Vagina (tissue), 2 donors: ENCODE measurements around the gene PRSS21. TPM values are rescaled to one million over a fixed set of nuclear protein-coding genes. Genes with fewer than 3 reads are reported as not detected.

Experiments
- DNase-seq, 2 donors: peaks; one replicate each; pipeline ENCODE4 v3.0.0-alpha.2; 2017; ENCODE audit errors: extremely low spot score in 2 of 2
- H3K27ac ChIP-seq: fragments of 200-600 bp; sonication (generic); one replicate; pipeline ENCODE4 v1.5.1; 2019
- H3K27me3 ChIP-seq: fragments of 200-600 bp; sonication (generic); one replicate; pipeline ENCODE4 v1.5.1; 2019
- H3K36me3 ChIP-seq, 2 donors: fragments of 200-600 bp; sonication (generic); one replicate each; pipeline ENCODE4 v1.5.1; 2017 to 2019
- H3K4me1 ChIP-seq: fragments of 200-600 bp; sonication (generic); one replicate; pipeline ENCODE4 v1.5.1; 2019
- H3K4me3 ChIP-seq, 2 donors: fragments of 200-600 bp; sonication (generic); 1 replicate in 1 of 2; 2 replicates in 1 of 2; pipeline ENCODE4 v1.5.1; 2016 to 2019
- H3K9me3 ChIP-seq: fragments of 200-600 bp; sonication (generic); one replicate; pipeline ENCODE4 v1.5.1; 2019
- POLR2A ChIP-seq, 2 donors: fragments of 450-650 bp; IDR thresholded peaks; one replicate each; pipeline ENCODE4 v1.6.1; 2017; ENCODE audit warnings: antibody characterized with exemption in 2 of 2, mild to moderate bottlenecking in 2 of 2, moderate library complexity in 2 of 2
- POLR2AphosphoS5 ChIP-seq, 2 donors: sonication (generic); formaldehyde crosslinking; IDR thresholded peaks; one replicate each; pipeline ENCODE4 v1.9.0; 2017; ENCODE audit warnings: antibody characterized with exemption in 2 of 2, mild to moderate bottlenecking in 2 of 2, low read depth in 1 of 2; ENCODE audit not compliant: insufficient read depth in 1 of 2
- intact Hi-C: fragments of 100-400 bp; cut with DNase I; formaldehyde crosslinking; loops from one replicate; pipeline ENCODE4 v1.15.1; 2023
- total RNA-seq: library from RNA; depleted of rRNA; stranded (reverse); fragments of >200 nt; gene quantifications from one replicate; pipeline ENCODE4 v1.2.3, GENCODE V29; 2016
- TF ChIP-seq, protein P1 (sequence below), 3 experiments: fragments of 450-650 bp in 2 of 3; fragments of 200-600 bp in 1 of 3; sonication (generic) in 1 of 3; IDR thresholded peaks; one replicate each; pipeline ENCODE4 v1.5.1; 2017 to 2019; ENCODE audit warnings: antibody characterized with exemption in 3 of 3, mild to moderate bottlenecking in 2 of 3, moderate library complexity in 2 of 3

Gene PRSS21
- total RNA-seq, 1 donor from 2014 or later = not detected

DNA sequence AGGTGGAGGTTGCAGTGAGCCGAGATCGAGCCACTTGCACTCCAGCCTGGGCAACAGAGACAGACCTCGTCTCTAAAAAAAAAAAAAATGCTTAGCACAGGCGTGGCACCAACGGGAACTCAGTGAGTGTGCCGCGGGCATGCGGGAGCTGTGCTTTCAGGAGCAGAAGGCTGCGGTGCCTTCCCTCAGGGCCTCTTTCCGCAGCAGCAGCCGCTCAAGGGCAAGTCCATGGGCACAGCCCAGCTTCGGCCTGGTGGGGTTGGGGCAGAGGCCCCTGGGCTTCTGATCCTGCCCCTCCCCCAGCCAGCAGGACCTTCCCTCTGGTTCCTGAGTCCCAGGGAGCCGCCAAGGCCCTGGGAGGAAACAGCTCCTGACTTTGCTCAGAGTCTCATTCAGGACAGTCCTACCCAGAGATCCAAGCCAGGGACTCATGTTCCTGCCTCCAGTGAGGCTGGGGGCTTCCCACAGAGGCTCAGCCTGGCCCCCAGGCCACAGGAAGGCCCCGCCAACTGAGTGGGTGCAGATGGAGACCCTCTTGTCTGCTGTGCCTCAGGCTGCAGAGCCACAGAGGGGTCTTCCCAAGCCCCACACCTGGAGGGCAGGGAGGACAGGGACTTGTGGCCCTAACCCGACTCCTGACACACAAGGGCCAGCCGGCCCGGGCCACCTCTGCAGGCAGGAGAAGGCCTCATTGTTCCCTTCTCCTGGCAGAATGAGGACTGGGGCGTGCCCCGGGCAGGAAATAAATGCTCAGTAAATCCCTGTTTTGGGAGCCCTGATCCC lies 9.7 kb downstream of the PRSS21 start:
- Histone ChIP-seq H3K4me1 (peaks cover 12% of the 10 kb centered on the region), H3K9me3 (no peaks in the 10 kb centered on the region), H3K27me3 (no peaks in the 10 kb centered on the region), H3K27ac (no peak overlapping the region), H3K4me3 (no peak overlapping the region), H3K36me3 (no peaks in the 10 kb centered on the region)
- TF ChIP-seq, protein P1, sequence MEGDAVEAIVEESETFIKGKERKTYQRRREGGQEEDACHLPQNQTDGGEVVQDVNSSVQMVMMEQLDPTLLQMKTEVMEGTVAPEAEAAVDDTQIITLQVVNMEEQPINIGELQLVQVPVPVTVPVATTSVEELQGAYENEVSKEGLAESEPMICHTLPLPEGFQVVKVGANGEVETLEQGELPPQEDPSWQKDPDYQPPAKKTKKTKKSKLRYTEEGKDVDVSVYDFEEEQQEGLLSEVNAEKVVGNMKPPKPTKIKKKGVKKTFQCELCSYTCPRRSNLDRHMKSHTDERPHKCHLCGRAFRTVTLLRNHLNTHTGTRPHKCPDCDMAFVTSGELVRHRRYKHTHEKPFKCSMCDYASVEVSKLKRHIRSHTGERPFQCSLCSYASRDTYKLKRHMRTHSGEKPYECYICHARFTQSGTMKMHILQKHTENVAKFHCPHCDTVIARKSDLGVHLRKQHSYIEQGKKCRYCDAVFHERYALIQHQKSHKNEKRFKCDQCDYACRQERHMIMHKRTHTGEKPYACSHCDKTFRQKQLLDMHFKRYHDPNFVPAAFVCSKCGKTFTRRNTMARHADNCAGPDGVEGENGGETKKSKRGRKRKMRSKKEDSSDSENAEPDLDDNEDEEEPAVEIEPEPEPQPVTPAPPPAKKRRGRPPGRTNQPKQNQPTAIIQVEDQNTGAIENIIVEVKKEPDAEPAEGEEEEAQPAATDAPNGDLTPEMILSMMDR (IDR thresholded peaks at IDR 0.05) = no peak
- no peak for DNase-seq
- intact Hi-C loops = no loop called here

GRCh38 chr16:2827374-2827791 lies 10.3 kb downstream of the PRSS21 start:
- H3K4me3 ChIP-seq = no peak overlapping the region
- H3K27ac ChIP-seq = no peak overlapping the region
- no peaks in the 10 kb centered on the region for H3K9me3 ChIP-seq
- peaks cover 12% of the 10 kb centered on the region for H3K4me1 ChIP-seq
- no peaks in the 10 kb centered on the region for H3K27me3 ChIP-seq
- TF ChIP-seq POLR2AphosphoS5 (IDR thresholded peaks at IDR 0.05; ENCODE audit: insufficient read depth in 1 of 2, low read depth in 1 of 2) (no peak), POLR2A (IDR thresholded peaks at IDR 0.05) (no peak)
- TF ChIP-seq, protein P1 (IDR thresholded peaks at IDR 0.05) = no peak
- no peak for DNase-seq
- intact Hi-C loops = no loop called here
- no peaks in the 10 kb centered on the region for H3K36me3 ChIP-seq

GRCh38 chr16:2827831-2828520 lies 10.9 kb downstream of the PRSS21 start:
- H3K27me3 ChIP-seq = no peaks in the 10 kb centered on the region
- H3K27ac ChIP-seq = no peak overlapping the region
- H3K4me3 ChIP-seq = no peak overlapping the region
- intact Hi-C loops = no loop called here
- no peak for DNase-seq
- no peaks in the 10 kb centered on the region for H3K9me3 ChIP-seq
- no peak for TF ChIP-seq POLR2A (IDR thresholded peaks at IDR 0.05)
- TF ChIP-seq, protein P1 (IDR thresholded peaks at IDR 0.05) = no peak
- no peak for TF ChIP-seq POLR2AphosphoS5 (IDR thresholded peaks at IDR 0.05; ENCODE audit: insufficient read depth in 1 of 2, low read depth in 1 of 2)
- peaks cover 12% of the 10 kb centered on the region for H3K4me1 ChIP-seq
- H3K36me3 ChIP-seq = no peaks in the 10 kb centered on the region

DNA sequence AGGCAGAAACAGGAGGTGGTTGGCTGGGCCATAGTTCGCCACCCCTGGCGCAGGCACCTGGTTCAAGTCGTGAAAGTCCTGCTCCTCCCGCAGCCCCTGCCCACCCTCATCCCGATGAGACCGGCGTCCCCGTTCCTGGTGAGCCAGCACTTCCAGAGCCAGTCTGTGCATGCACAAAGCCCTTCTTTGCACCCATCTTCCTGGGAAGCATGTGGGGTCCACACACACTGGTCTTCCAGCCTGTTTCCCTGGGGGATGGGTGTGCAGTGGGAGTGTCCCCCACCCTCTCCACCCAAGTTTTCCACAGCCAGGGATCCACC lies 11.4 kb downstream of the PRSS21 start:
- no peak overlapping the region for H3K4me3 ChIP-seq
- intact Hi-C loops = no loop called here
- DNase-seq = no peak

More for the DNA sequence above, 11.4 kb downstream of the PRSS21 start:
- Histone ChIP-seq H3K9me3 (no peaks in the 10 kb centered on the region), H3K27me3 (no peaks in the 10 kb centered on the region), H3K4me1 (peaks cover 12% of the 10 kb centered on the region), H3K27ac (no peak overlapping the region), H3K36me3 (no peaks in the 10 kb centered on the region)
- no peak for TF ChIP-seq POLR2A (IDR thresholded peaks at IDR 0.05)
- TF ChIP-seq, protein P1 (IDR thresholded peaks at IDR 0.05) = no peak
- TF ChIP-seq POLR2AphosphoS5 (IDR thresholded peaks at IDR 0.05; ENCODE audit: insufficient read depth in 1 of 2, low read depth in 1 of 2) = no peak
